Mucosa of descending colon (tissue), 3 donors: Measurements from ENCODE around the gene CDKAL1. TPM values are rescaled to one million over a fixed set of nuclear protein-coding genes. Genes with fewer than 3 reads are reported as not detected.

ENCODE experiments used
- ATAC-seq: fragments of 200-7000 bp; cut with Tn5 transposase; one replicate; pipeline ENCODE4 v1.9.1; 2020; ENCODE audit warnings: mild to moderate bottlenecking, moderate library complexity
- DNase-seq, 3 donors: peaks; one replicate each; pipeline ENCODE4 v3.0.0-alpha.2; 2020
- H3K36me3 ChIP-seq: fragments of 200-600 bp; one replicate; pipeline ENCODE4 v1.8.0; 2021; ENCODE audit warnings: low read depth, mild to moderate bottlenecking
- H3K4me1 ChIP-seq: fragments of 200-600 bp; one replicate; pipeline ENCODE4 v1.8.0; 2021; ENCODE audit warnings: low read depth, mild to moderate bottlenecking
- H3K4me3 ChIP-seq: fragments of 200-600 bp; one replicate; pipeline ENCODE4 v1.8.0; 2021; ENCODE audit warnings: mild to moderate bottlenecking
- H3K9me3 ChIP-seq: fragments of 200-600 bp; one replicate; pipeline ENCODE4 v1.8.0; 2021; ENCODE audit warnings: mild to moderate bottlenecking
- CTCF ChIP-seq: fragments of 200-600 bp; IDR thresholded peaks from one replicate; pipeline ENCODE4 v1.8.0; 2022; ENCODE audit warnings: antibody characterized with exemption, mild to moderate bottlenecking
- intact Hi-C, 2 donors: fragments of 100-400 bp; cut with DNase I in 1 of 2; cut with micrococcal nuclease in 1 of 2; formaldehyde crosslinking; loops; one replicate each; pipeline versions ENCODE4 v1.11.0 to v1.11.1; 2022; cut with DNase I, micrococcal nuclease
- total RNA-seq, 3 donors: library from RNA; stranded (reverse); fragmentation: NEBNext Ultra II Directional in 2 of 3; extraction: Animal tissue kit (Norgen Biotek cat#: 25700) in 2 of 3; gene quantifications; one replicate each; pipeline versions ENCODE4 v1.2.1 to v1.2.4, GENCODE V29; 2021 to 2023
- donor health status: DM: no; HTN: no; CAD: no; lungs with moderate emphysema.
- donor health status: DM: no; HTN: no; CAD: no.
- donor health status: DM: no; HTN: yes; CAD: no.

CDKAL1 gene
- total RNA-seq, 3 donors from 2014 or later: 13.4 to 15.5 (median 15.3) TPM

DNA sequence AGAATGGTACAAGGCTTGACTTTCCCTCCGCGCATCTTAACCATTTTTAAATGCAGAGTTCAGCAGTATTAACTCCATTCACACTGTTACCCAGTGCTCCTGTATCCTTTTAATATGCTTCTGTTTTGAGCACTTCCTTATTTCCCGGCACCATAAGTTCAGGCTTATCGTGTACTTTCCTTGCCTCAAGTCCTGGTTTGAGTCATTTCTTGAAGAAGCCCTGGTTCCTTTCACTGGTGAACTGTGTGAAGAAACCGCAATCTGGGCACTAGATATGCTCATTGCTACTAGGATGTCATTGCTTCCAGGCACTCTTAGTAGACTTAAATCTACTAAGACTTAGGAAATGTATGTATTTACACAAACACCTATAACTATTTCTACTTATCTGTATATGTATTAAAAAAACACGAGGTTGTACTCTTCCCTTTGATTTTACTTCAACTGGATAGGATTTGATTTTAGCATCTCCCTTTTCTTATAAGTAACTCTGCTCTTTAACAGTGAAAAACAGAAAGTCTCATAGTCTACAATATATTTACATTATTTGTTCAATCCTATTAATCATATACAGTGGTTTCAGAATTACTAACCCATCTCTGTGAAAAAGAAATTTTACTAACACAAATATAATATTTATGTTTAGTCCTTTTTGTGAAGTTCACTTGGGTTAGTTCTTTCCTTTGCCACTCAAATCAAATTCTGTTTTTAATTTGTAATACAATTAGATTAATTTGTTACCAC lies 135.5 kb downstream of the CDKAL1 start:
- TF ChIP-seq CTCF: no peak
- Histone ChIP-seq H3K36me3 (no peaks in the 10 kb centered on the region), H3K4me1 (no peaks in the 10 kb centered on the region), H3K9me3 (no peaks in the 10 kb centered on the region), H3K4me3 (no peak overlapping the region)
- intact Hi-C loops: no loop called here
- DNase-seq (no peak), ATAC-seq (no peak)

DNA sequence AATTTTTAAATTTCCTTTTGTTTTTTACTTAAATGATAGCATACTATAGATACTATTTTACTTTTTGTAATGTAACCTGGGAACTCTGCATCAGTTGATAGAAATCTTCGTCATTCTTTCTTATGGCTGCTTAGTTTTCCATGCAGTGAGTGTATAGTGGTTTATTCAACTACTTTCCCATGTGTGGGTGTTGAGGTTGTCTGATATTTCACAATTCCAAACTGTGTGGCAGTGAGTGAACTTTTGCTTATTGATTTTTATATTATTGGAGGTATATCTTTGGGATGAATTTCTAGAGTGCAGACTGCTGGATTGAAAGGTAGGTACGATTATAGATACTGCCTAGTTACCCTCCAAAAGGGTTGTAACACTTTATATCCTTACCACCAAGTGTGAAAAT lies 136.5 kb downstream of the CDKAL1 start:
- DNase-seq (no peak), ATAC-seq (no peak)
- Histone ChIP-seq H3K4me1 (no peaks in the 10 kb centered on the region), H3K4me3 (no peak overlapping the region), H3K36me3 (no peaks in the 10 kb centered on the region), H3K9me3 (no peaks in the 10 kb centered on the region)
- no peak for TF ChIP-seq CTCF
- intact Hi-C loops: no loop called here

DNA sequence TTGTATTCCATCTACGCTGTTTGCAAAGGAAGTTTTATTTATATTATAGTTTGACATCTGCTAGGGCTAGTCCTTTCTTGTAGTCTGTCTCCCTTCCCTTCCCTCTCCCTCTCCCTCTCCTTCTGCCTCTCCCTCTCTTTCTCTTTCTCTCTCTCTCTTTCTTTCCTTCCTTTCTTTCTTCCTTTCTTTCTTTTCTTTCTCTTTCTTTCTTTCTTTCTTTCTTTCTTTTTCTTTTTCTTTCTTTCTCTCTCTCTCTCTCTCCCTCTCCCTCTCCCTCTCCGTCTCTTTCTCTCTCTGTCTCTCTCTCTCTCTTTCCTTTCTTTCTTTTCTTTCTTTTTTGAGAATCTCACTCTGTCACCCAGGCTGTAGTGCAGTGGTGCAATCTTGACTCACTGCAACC lies 137.8 kb downstream of the CDKAL1 start:
- Histone ChIP-seq H3K36me3 (no peaks in the 10 kb centered on the region), H3K9me3 (no peaks in the 10 kb centered on the region), H3K4me3 (no peak overlapping the region), H3K4me1 (no peaks in the 10 kb centered on the region)
- ATAC-seq (no peak), DNase-seq (no peak)
- intact Hi-C loops: no loop called here
- TF ChIP-seq CTCF: no peak

GRCh38 chr6:20673458-20673857 lies 139.2 kb downstream of the CDKAL1 start:
- H3K9me3 ChIP-seq: no peaks in the 10 kb centered on the region
- TF ChIP-seq CTCF: no peak
- no peaks in the 10 kb centered on the region for H3K4me1 ChIP-seq
- H3K36me3 ChIP-seq: no peaks in the 10 kb centered on the region
- DNase-seq: no peak
- no peak for ATAC-seq
- H3K4me3 ChIP-seq: no peak overlapping the region
- intact Hi-C loops: no loop called here

- H3K9me3 ChIP-seq: no peaks in the 10 kb centered on the region
These were observed 140.4 kb downstream of the CDKAL1 start for GRCh38 chr6:20674664-20675063.

More at GRCh38 chr6:20674664-20675063, 140.4 kb downstream of the CDKAL1 start:
- no peak overlapping the region for H3K4me3 ChIP-seq
- no peaks in the 10 kb centered on the region for H3K4me1 ChIP-seq
- H3K36me3 ChIP-seq: no peaks in the 10 kb centered on the region
- TF ChIP-seq CTCF: no peak
- DNase-seq (no peak), ATAC-seq (no peak)
- intact Hi-C loops: no loop called here
